Smooth muscle cell (in vitro differentiated cells): ENCODE measurements around the gene INPP4B. TPM values are rescaled to one million over a fixed set of nuclear protein-coding genes. Genes with fewer than 3 reads are reported as not detected.

Experiments
- DNase-seq: peaks from one replicate; lab custom pipeline; 2025; ENCODE audit not compliant: unreplicated experiment; lab: John Stamatoyannopoulos, UW
- H2AFZ ChIP-seq: fragments of 200-600 bp; sonication (generic); 2 replicates; pipeline ENCODE4 v1.6.0; 2016; ENCODE audit warnings: antibody characterized with exemption, low read depth, mild to moderate bottlenecking
- H3F3A ChIP-seq: fragments of 200-600 bp; sonication (generic); 2 replicates; pipeline ENCODE4 v1.6.0; 2017; ENCODE audit warnings: antibody characterized with exemption, low read depth
- H3K27ac ChIP-seq: fragments of 200-600 bp; sonication (generic); 2 replicates; pipeline ENCODE4 v1.5.1; 2016; ENCODE audit warnings: low read depth, mild to moderate bottlenecking
- H3K27me3 ChIP-seq: fragments of 200-600 bp; sonication (generic); 2 replicates; pipeline ENCODE4 v1.6.1; 2016; ENCODE audit warnings: low read depth, mild to moderate bottlenecking
- H3K36me3 ChIP-seq: fragments of 200-600 bp; sonication (generic); 2 replicates; pipeline ENCODE4 v1.5.1; 2016; ENCODE audit warnings: low read depth
- H3K4me1 ChIP-seq: fragments of 200-600 bp; sonication (generic); 2 replicates; pipeline ENCODE4 v1.5.1; 2016; ENCODE audit warnings: low read depth
- H3K4me2 ChIP-seq: fragments of 200-600 bp; sonication (generic); 2 replicates; pipeline ENCODE4 v1.6.0; 2016; ENCODE audit warnings: mild to moderate bottlenecking
- H3K4me3 ChIP-seq: fragments of 200-600 bp; sonication (generic); 2 replicates; pipeline ENCODE4 v1.5.1; 2016; ENCODE audit warnings: mild to moderate bottlenecking
- H3K79me2 ChIP-seq: fragments of 200-600 bp; sonication (generic); 2 replicates; pipeline ENCODE4 v1.6.0; 2016; ENCODE audit warnings: low read depth, mild to moderate bottlenecking
- H3K9ac ChIP-seq: fragments of 200-600 bp; sonication (generic); 2 replicates; pipeline ENCODE4 v1.6.0; 2016; ENCODE audit warnings: low read depth
- H3K9me3 ChIP-seq: fragments of 200-600 bp; sonication (generic); replicated peaks from 2 replicates; pipeline ENCODE4 v1.5.1; 2016; ENCODE audit warnings: low read depth
- H4K20me1 ChIP-seq: fragments of 200-600 bp; sonication (generic); 2 replicates; pipeline ENCODE4 v1.6.0; 2016; ENCODE audit warnings: low read depth
- WGBS: methylation state at CpG from one replicate; pipeline ENCODE4 v1.1.7; 2016; ENCODE audit warnings: low lambda C conversion rate; 5-methylcytosine and 5-hydroxymethylcytosine counted together
- polyA plus RNA-seq: library from polyadenylated mRNA; unstranded; fragments of >200 nt; fragmentation: Nextera tagmentation; extraction: Ambion mirVana; gene quantifications from 2 replicates; pipeline ENCODE4 v1.2.1, GENCODE V29; 2016
- total RNA-seq: library from RNA; depleted of rRNA; stranded (reverse); fragments of >200 nt; gene quantifications from 2 replicates; pipeline ENCODE4 v1.2.3, GENCODE V29; 2014
- TF ChIP-seq, protein P1 (sequence below): fragments of 200-600 bp; sonication (generic); IDR thresholded peaks from 2 replicates; pipeline ENCODE4 v1.5.1; 2017; ENCODE audit warnings: borderline replicate concordance, mild to moderate bottlenecking, antibody characterized with exemption; ENCODE audit not compliant: insufficient read depth, poor library complexity, severe bottlenecking

Gene INPP4B
- total and polyA plus RNA-seq, 2 experiments from 2014 or later: 2.0 to 10.9 TPM

GRCh38 chr4:142100941-142101340 lies 745.2 kb downstream of the INPP4B start:
- Histone ChIP-seq H3K79me2 (no peaks in the 10 kb centered on the region), H3K27ac (no peak overlapping the region), H3F3A (no peaks in the 10 kb centered on the region), H2AFZ (no peak overlapping the region), H3K27me3 (no peaks in the 10 kb centered on the region), H3K4me3 (no peak overlapping the region), H3K9ac (no peak overlapping the region), H3K4me2 (no peak overlapping the region), H3K36me3 (no peaks in the 10 kb centered on the region), H3K9me3 (no peaks in the 10 kb centered on the region), H4K20me1 (no peaks in the 10 kb centered on the region), H3K4me1 (no peaks in the 10 kb centered on the region)
- no peak for DNase-seq
- TF ChIP-seq, protein P1, sequence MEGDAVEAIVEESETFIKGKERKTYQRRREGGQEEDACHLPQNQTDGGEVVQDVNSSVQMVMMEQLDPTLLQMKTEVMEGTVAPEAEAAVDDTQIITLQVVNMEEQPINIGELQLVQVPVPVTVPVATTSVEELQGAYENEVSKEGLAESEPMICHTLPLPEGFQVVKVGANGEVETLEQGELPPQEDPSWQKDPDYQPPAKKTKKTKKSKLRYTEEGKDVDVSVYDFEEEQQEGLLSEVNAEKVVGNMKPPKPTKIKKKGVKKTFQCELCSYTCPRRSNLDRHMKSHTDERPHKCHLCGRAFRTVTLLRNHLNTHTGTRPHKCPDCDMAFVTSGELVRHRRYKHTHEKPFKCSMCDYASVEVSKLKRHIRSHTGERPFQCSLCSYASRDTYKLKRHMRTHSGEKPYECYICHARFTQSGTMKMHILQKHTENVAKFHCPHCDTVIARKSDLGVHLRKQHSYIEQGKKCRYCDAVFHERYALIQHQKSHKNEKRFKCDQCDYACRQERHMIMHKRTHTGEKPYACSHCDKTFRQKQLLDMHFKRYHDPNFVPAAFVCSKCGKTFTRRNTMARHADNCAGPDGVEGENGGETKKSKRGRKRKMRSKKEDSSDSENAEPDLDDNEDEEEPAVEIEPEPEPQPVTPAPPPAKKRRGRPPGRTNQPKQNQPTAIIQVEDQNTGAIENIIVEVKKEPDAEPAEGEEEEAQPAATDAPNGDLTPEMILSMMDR: no peak

DNA sequence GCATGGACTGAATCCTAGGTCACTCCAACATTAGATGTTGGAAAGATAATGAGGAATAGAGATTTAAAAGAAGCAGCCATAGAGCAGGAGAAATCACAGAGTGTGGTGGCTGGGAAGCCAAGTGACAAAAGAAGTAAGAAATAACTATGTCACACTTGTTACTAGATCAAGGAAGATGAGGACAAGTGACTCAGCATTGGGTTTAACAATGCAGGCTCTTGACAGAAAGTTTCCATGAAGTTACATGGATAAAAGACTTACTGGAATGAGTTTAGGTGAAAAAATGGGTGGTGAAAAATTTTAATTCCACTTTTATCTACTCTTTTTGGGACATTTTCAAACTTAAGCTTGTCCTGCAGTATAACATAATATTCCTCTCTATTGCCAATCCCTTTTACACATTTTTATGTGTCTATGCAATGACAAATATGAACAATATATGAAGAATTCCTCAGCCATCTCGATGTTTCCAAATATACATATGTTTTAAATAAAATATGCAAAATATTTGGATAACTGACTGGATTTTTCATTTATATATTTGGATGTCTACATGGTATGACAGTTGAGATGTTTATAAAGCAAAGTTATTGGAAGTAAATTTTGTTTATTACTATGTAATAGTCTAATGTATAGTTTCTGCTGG lies 747.1 kb downstream of the INPP4B start:
- Histone ChIP-seq H3K36me3 (no peaks in the 10 kb centered on the region), H3K27me3 (no peaks in the 10 kb centered on the region), H2AFZ (no peak overlapping the region), H3K79me2 (no peaks in the 10 kb centered on the region), H3K4me2 (no peak overlapping the region), H3K27ac (no peak overlapping the region), H3K4me3 (no peak overlapping the region), H3K9ac (no peak overlapping the region), H4K20me1 (no peaks in the 10 kb centered on the region), H3K9me3 (no peaks in the 10 kb centered on the region), H3F3A (no peaks in the 10 kb centered on the region), H3K4me1 (no peaks in the 10 kb centered on the region)
- DNase-seq: no peak
- WGBS: 94% methylated on average over 1 of the region's 1 CpG
- TF ChIP-seq, protein P1: no peak

- no peaks in the 10 kb centered on the region for H3K4me1 ChIP-seq
- WGBS: 91% methylated on average over 3 of the region's 3 CpGs
- no peak overlapping the region for H3K4me3 ChIP-seq
- no peak for DNase-seq
- H3K36me3 ChIP-seq: no peaks in the 10 kb centered on the region
- H3K27ac ChIP-seq: no peak overlapping the region
- H2AFZ ChIP-seq: no peak overlapping the region
- no peak overlapping the region for H3K9ac ChIP-seq
- H3K4me2 ChIP-seq: no peak overlapping the region
- TF ChIP-seq, protein P1: no peak
- no peaks in the 10 kb centered on the region for H3F3A ChIP-seq
- no peaks in the 10 kb centered on the region for H4K20me1 ChIP-seq
- no peaks in the 10 kb centered on the region for H3K27me3 ChIP-seq
- H3K9me3 ChIP-seq: no peaks in the 10 kb centered on the region
- no peaks in the 10 kb centered on the region for H3K79me2 ChIP-seq
Observed at GRCh38 chr4:142098380-142098779, 747.7 kb downstream of the INPP4B start.

DNA sequence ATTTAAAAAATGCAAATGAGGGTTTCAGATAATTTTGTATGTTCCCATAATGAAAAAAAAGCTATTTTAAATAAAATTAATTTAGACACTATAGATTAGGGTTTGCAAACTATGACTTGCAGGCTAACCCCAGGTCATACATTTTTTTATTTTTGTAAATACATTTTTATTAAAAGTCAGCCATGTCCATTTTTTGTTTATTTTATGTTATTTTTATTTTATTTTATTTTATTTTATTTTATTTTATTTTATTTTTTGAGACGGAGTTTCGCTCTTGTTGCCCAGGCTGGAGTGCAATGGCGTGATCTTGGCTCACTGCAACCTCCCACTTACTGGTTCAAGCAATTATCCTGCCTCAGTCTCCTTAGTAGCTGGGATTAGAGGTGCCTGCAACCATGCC lies 749.1 kb downstream of the INPP4B start:
- H3K4me2 ChIP-seq: no peak overlapping the region
- H3K36me3 ChIP-seq: no peaks in the 10 kb centered on the region
- no peaks in the 10 kb centered on the region for H3K79me2 ChIP-seq
- H4K20me1 ChIP-seq: no peaks in the 10 kb centered on the region
- H3K4me3 ChIP-seq: no peak overlapping the region
- no peaks in the 10 kb centered on the region for H3K27me3 ChIP-seq
- 92% methylated on average over 3 of the region's 3 CpGs for WGBS
- H3K9me3 ChIP-seq: no peaks in the 10 kb centered on the region
- H2AFZ ChIP-seq: no peak overlapping the region
- H3K9ac ChIP-seq: no peak overlapping the region
- TF ChIP-seq, protein P1: no peak
- DNase-seq: no peak
- H3F3A ChIP-seq: no peaks in the 10 kb centered on the region
- H3K27ac ChIP-seq: no peak overlapping the region
- no peaks in the 10 kb centered on the region for H3K4me1 ChIP-seq
